ENCODE measurements around the gene PDSS2. TPM values are rescaled to one million over a fixed set of nuclear protein-coding genes. Genes with fewer than 3 reads are reported as not detected.
"Not testable (repeated sequence)": the region's sequence is repeated elsewhere in the genome, so short reads cannot be mapped to it uniquely, and the experiment has no call there.

The PDSS2 gene
- total and polyA plus RNA-seq, 10 donors, result 4.3 to 16.6 (median 11.7) TPM

DNA sequence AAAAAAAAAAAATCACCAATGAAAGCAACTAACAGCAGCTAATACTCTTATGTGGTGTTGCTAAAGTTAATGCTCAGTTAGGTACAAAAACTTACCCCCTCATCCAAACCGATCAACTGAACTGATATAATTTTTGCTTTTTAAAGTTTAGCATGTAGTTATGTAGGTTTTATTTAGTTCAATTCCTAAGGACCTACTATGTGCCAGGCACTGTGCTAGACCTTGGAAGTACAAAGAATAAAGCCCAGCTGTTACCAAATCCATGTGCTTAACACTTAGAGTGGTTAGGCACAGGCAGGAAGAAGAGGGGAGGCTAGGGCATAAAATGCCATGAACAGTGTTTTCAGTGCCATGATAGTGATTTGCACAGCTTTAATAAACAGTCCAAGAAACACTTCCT is 85.1 kb downstream of the PDSS2 start:
- no peaks in the 10 kb centered on the region for H3K27me3 ChIP-seq (replicated peaks in 1 of 7)
- H3K9me3 ChIP-seq, result peaks cover 0 to 18% (median 13%) of the 10 kb centered on the region in 8 donors
- TF ChIP-seq POLR2AphosphoS5 (IDR thresholded peaks at IDR 0.05) (no peak), POLR2A (IDR thresholded peaks at IDR 0.05) (no peak)
- TF ChIP-seq, protein P1, sequence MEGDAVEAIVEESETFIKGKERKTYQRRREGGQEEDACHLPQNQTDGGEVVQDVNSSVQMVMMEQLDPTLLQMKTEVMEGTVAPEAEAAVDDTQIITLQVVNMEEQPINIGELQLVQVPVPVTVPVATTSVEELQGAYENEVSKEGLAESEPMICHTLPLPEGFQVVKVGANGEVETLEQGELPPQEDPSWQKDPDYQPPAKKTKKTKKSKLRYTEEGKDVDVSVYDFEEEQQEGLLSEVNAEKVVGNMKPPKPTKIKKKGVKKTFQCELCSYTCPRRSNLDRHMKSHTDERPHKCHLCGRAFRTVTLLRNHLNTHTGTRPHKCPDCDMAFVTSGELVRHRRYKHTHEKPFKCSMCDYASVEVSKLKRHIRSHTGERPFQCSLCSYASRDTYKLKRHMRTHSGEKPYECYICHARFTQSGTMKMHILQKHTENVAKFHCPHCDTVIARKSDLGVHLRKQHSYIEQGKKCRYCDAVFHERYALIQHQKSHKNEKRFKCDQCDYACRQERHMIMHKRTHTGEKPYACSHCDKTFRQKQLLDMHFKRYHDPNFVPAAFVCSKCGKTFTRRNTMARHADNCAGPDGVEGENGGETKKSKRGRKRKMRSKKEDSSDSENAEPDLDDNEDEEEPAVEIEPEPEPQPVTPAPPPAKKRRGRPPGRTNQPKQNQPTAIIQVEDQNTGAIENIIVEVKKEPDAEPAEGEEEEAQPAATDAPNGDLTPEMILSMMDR (IDR thresholded peaks at IDR 0.05 in 8 of 11, conservative IDR thresholded peaks at IDR 0.05 in 3 of 11), result no peak
- no peaks in the 10 kb centered on the region for H3K4me1 ChIP-seq
- WGBS, 5 donors, result 92 to 97% (median 95%) methylated on average over 1 of the region's 1 CpG
- no peak overlapping the region for H3K4me3 ChIP-seq
- intact Hi-C loops (cut with DNase I; ENCODE audit: low total_unique reads), result no loop called here
- peaks cover 0 to 4% (median 0%) of the 10 kb centered on the region in 6 donors for H3K36me3 ChIP-seq
- no peak for DNase-seq
- no peak overlapping the region for H3K27ac ChIP-seq

GRCh38 chr6:107369493-107369892 is 89.9 kb downstream of the PDSS2 start:
- no peaks in the 10 kb centered on the region for H3K4me1 ChIP-seq
- no peak for TF ChIP-seq POLR2AphosphoS5 (IDR thresholded peaks at IDR 0.05)
- TF ChIP-seq, protein P1 (IDR thresholded peaks at IDR 0.05 in 8 of 11, conservative IDR thresholded peaks at IDR 0.05 in 3 of 11), result no peak
- no peak for TF ChIP-seq POLR2A (IDR thresholded peaks at IDR 0.05)
- peaks cover 0 to 2% (median 0%) of the 10 kb centered on the region in 6 donors for H3K36me3 ChIP-seq
- DNase-seq, result no peak
- no peak overlapping the region for H3K27ac ChIP-seq
- H3K9me3 ChIP-seq, result peaks cover 0 to 3% (median 0%) of the 10 kb centered on the region in 8 donors
- H3K4me3 ChIP-seq, result no peak overlapping the region
- 74 to 97% (median 83%) methylated on average over 1 of the region's 1 CpG for WGBS, 5 donors
- intact Hi-C loops (cut with DNase I; ENCODE audit: low total_unique reads), result no loop called here
- no peaks in the 10 kb centered on the region for H3K27me3 ChIP-seq (replicated peaks in 1 of 7)

DNA sequence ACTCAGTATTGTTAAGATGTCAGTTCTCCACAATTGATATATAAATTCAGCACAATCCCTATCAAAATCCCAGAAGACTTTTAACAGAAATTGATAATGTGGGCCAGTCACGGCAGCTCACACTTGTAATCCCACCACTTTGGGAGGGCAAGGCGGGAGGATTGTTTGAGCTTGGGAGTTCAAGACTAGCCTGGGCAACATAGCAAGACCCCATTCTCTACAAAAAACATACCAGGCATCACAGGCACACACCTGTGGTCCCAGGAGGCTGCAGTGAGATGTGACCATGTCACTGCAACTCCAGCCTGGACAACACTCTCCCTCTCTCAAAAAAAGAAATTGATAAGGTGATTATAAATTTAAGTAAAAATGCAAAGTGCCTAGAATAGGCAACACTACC is 90.9 kb downstream of the PDSS2 start:
- DNase-seq, result no peak
- intact Hi-C loops (cut with DNase I; ENCODE audit: low total_unique reads), result no loop called here

DNA sequence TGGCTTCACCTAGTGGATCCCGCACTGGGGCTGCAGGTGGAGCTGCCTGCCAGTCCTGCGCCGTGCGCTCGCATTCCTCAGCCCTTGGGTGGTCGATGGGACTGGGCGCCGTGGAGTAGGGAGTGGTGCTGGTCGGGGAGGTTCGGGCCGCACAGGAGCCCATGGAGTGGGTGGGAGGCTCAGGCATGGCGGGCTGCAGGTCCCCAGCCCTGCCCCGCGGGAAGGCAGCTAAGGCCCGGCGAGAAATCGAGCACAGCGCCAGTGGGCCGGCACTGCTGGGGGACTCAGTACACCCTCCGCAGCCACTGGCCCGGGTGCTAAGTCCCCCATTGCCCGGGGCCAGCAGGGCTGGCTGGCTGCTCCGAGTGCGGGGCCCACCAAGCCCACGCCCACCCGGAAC is 95.2 kb downstream of the PDSS2 start:
- H3K4me3 ChIP-seq; H3K27ac ChIP-seq; DNase-seq; H3K27me3 ChIP-seq (replicated peaks in 1 of 7); H3K4me1 ChIP-seq; intact Hi-C loops (cut with DNase I; ENCODE audit: low total_unique reads): not testable (repeated sequence)
- Histone ChIP-seq H3K36me3 (peaks cover 0 to 33% (median 7%) of the 10 kb centered on the region in 6 donors), H3K9me3 (peaks cover 0 to 20% (median 16%) of the 10 kb centered on the region in 8 donors)
- 95 to 99% (median 98%) methylated on average over 12 to 25 of the region's 26 CpGs for WGBS, 5 donors

More for the DNA sequence above, 90.9 kb downstream of the PDSS2 start:
- Histone ChIP-seq H3K27me3 (replicated peaks in 1 of 7) (no peaks in the 10 kb centered on the region), H3K4me3 (no peak overlapping the region), H3K9me3 (peaks cover 0 to 7% (median 2%) of the 10 kb centered on the region in 8 donors), H3K36me3 (peaks cover 0 to 12% (median 2%) of the 10 kb centered on the region in 6 donors), H3K27ac (no peak overlapping the region), H3K4me1 (no peaks in the 10 kb centered on the region)
- WGBS, 5 donors, result 94 to 100% (median 97%) methylated on average over 2 of the region's 2 CpGs
- TF ChIP-seq POLR2A (IDR thresholded peaks at IDR 0.05), result no peak
- no peak for TF ChIP-seq POLR2AphosphoS5 (IDR thresholded peaks at IDR 0.05)
- TF ChIP-seq, protein P1 (IDR thresholded peaks at IDR 0.05 in 8 of 11, conservative IDR thresholded peaks at IDR 0.05 in 3 of 11), result no peak
